Activated T-cell treated with anti-CD3 and anti-CD28 coated beads, Interleukin-2, amount 50 U/mL, for 24 hours (primary cell): ENCODE measurements around the gene YEATS2.

Source experiments
- DNase-seq: peaks from one replicate; pipeline ENCODE4 v3.0.0-alpha.2; 2020
- H3K27ac Mint-ChIP-seq: 2 replicates; pipeline ENCODE4 v1.8.0; 2020; ENCODE audit warnings: mild to moderate bottlenecking, mixed read lengths
- H3K27me3 Mint-ChIP-seq: 2 replicates; pipeline ENCODE4 v1.8.0; 2020; ENCODE audit warnings: mixed read lengths
- H3K36me3 Mint-ChIP-seq: 2 replicates; pipeline ENCODE4 v1.8.0; 2020; ENCODE audit warnings: low read depth, mixed read lengths
- H3K4me1 Mint-ChIP-seq: 2 replicates; pipeline ENCODE4 v1.8.0; 2020; ENCODE audit warnings: low read depth, mixed read lengths
- H3K4me3 Mint-ChIP-seq: 2 replicates; pipeline ENCODE4 v1.8.0; 2020; ENCODE audit warnings: mild to moderate bottlenecking, moderate library complexity, mixed read lengths
- H3K9me3 Mint-ChIP-seq: 2 replicates; pipeline ENCODE4 v1.8.0; 2020; ENCODE audit warnings: mixed read lengths

Gene YEATS2

DNA sequence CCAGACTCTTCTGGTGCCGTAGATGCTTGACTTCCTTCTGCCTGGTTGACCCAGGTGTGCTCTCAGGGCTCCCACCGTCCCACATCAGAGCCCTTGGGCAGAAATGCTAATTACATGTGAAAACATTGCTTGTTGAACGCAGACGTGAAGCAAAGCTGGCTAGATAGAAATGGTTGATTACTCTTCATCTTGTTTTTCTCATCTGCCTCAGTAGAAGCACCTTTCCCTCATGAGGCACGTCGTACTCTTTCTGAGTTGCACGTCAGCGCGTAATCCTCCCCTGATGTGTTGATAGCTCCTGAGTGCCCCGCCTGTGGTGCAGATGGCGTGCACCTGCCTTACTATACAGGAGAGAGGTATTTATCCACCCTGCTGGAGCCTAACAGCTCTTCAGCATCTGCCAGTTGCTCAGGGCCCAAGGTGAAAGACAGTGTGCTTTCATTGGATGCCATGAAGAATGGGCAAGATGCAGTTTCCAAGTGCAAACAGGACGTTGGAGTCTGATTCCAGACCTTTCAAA is 109.7 kb downstream of the YEATS2 start:
- H3K4me3 Mint-ChIP-seq = no peak overlapping the region
- H3K27ac Mint-ChIP-seq = peak overlapping the region; percentile 35
- DNase-seq = no peak
- H3K4me1 Mint-ChIP-seq = no peaks in the 10 kb centered on the region
- H3K36me3 Mint-ChIP-seq = peaks cover 99% of the 10 kb centered on the region
- no peaks in the 10 kb centered on the region for H3K9me3 Mint-ChIP-seq
- H3K27me3 Mint-ChIP-seq = no peaks in the 10 kb centered on the region

DNA sequence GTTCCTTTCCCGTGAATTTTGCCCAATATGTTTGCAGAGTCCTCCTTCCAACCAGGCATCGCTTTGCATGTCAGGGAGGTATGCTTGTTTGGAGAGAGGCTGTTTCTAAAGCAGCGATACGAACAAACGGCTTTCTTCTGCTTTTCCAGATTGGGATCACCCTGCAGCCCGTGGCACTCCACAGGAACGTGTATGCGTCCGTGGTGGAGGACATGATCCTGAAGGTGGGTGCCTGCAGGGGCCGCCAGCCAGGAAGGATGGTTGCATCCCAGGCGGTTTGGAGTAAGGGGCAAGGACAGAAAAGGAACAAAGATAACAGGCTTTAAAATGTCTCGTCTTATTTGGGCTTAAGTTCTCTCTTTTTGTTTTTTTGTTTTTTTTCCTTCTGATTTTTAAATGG is 110.3 kb downstream of the YEATS2 start:
- H3K27me3 Mint-ChIP-seq = no peaks in the 10 kb centered on the region
- H3K4me1 Mint-ChIP-seq = no peaks in the 10 kb centered on the region
- no peaks in the 10 kb centered on the region for H3K9me3 Mint-ChIP-seq
- no peak overlapping the region for H3K4me3 Mint-ChIP-seq
- no peak for DNase-seq
- H3K27ac Mint-ChIP-seq = no peak overlapping the region
- H3K36me3 Mint-ChIP-seq = peaks cover 99% of the 10 kb centered on the region

DNA sequence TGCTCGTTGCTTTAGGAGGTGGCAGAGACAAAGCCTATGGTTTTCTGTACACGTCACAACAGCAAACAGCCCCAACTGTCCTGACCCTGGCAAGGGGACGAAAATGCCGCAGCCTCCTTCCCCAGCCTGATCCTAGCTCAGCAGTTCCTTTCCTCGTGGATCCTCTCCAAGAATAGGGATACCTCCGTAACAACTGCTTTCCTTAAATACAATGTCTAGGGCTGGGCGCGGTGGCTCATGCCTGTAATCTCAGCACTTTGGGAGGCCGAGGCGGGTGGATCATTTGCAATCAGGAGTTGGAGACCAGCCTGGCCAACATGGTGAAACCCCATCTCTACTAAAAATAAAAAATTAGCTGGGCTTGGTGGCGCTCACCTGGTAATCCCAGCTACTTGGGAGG is 110.8 kb downstream of the YEATS2 start:
- no peaks in the 10 kb centered on the region for H3K27me3 Mint-ChIP-seq
- H3K4me1 Mint-ChIP-seq = no peaks in the 10 kb centered on the region
- peaks cover 99% of the 10 kb centered on the region for H3K36me3 Mint-ChIP-seq
- no peak overlapping the region for H3K4me3 Mint-ChIP-seq
- no peaks in the 10 kb centered on the region for H3K9me3 Mint-ChIP-seq
- no peak for DNase-seq
- H3K27ac Mint-ChIP-seq = no peak overlapping the region

DNA sequence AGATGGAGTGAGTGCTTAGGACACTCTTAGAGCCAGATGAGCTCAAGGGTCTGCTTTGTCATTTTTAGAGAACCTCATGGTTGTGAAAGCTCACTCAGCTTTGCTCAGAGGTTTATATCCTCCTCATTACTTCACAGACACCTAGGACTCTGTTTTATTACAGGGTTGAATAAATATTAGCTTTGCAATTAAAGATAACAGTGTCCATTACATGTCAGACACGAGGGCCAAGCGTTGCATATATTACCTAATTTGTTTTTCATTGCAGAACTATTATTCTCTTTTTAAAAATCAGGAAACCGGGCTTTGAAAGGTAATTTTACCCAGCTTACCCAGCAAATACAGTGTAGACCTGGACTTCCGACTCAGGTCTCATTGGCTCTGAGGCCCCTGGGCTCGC is 111.7 kb downstream of the YEATS2 start:
- Mint-ChIP-seq H3K27ac (no peak overlapping the region), H3K4me3 (no peak overlapping the region), H3K4me1 (peaks cover under 1% of the 10 kb centered on the region), H3K27me3 (no peaks in the 10 kb centered on the region), H3K36me3 (peaks cover 91% of the 10 kb centered on the region), H3K9me3 (no peaks in the 10 kb centered on the region)
- DNase-seq = no peak

DNA sequence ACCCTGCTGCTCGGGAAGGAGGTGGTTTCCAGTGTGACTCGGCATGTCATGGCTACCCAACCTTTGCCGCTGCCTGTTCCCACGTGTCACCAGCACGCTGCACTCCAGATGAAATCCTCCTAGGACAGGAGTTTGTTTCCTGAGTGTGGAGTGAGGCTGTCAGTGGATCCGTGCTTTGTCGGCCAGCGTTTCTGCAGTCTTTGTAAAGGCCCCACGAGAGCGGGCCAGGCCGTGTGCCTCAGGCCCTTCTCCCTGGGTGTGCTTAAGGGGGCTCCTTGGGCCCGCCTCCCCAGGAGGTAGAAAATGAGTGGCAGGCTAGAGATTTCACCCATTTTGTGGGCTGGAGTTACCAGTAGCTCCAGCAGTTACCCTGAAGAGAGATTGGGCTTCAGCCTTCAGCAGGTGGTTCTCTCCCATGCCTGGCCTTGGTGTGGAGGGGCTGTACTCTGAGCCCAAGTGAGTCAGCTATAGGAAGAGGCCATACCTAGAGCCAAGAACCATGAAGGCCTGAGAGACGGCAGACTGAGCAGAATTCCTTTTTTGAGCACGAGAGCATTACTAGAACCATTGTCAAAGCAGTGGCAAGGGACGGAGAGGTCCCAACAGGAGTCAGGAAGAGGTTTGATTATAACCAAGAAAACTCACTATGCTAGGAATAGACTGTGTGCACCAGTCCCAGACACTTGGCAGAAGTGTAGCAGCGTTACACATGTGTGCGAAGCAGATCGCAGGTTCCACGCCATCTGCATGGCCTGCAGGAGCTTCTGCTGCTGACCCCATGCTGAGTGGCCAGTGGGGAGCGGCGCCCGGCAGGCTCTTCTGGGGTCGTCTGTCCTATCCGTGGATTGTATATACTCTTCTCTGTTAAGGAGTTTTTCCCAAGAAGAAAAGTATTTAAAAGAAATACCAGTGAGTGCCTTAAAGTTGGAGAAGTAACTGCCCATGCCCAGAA is 113.3 kb downstream of the YEATS2 start:
- Mint-ChIP-seq H3K27me3 (no peaks in the 10 kb centered on the region), H3K27ac (peak overlapping the region; percentile 6), H3K9me3 (no peaks in the 10 kb centered on the region), H3K4me1 (peaks cover 13% of the 10 kb centered on the region), H3K36me3 (peaks cover 88% of the 10 kb centered on the region), H3K4me3 (no peak overlapping the region)
- DNase-seq = peak; percentile 11

DNA sequence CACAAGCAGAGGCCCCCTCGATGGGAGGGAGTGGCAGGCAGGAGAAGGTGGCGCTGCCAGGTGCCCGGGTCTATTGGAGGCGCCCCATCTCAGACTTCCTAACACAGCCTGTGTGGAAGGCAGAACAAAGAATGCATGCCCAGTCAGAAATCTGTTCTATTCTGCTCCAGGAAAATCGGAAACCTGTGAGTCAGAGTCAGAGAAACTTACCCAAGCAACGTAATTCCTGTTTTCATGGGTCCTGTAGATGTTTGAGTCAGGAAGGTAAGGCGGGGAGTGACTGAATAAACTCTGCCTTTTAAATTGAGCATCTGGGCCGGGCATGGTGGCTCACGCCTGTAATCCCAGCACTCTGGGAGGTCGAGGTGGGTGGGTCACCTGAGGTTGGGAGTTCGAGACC is 114.0 kb downstream of the YEATS2 start:
- Mint-ChIP-seq H3K9me3 (no peaks in the 10 kb centered on the region), H3K4me1 (peaks cover 16% of the 10 kb centered on the region), H3K4me3 (no peak overlapping the region), H3K27me3 (no peaks in the 10 kb centered on the region), H3K36me3 (peaks cover 88% of the 10 kb centered on the region), H3K27ac (no peak overlapping the region)
- peak; percentile 25 for DNase-seq

DNA sequence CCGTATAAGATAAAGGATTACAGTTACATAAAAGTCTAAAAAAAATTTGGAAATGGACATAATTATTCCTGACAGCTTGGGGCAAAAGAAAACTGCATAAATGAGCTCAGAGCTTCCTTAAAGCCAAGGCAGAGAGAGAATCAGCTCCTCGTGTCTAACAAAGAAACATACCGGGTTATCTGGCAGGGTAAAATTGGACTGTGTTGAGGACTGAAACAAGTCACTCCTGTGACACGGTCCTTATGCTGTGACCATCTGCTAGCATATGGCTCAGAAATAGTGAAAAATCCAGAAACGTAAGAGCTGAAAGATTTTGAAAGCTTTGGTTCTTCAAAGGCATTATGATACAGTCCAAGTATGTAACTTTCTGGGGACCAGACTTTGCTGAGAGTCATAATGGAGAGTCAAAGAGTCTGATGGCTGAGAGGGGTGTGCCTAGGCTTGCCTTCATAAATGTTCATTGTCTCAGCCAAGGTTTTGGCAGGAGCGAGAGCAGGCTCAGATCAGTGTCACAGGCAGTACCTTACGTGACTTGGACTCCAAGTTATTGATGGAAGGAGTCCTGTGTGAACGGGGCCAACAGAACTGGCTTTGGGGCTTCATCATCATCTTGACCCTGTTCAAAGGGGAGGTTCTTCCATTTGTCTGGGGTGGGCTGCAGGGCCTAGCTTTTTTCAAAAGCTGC is 115.3 kb downstream of the YEATS2 start:
- peaks cover 82% of the 10 kb centered on the region for H3K36me3 Mint-ChIP-seq
- H3K9me3 Mint-ChIP-seq = no peaks in the 10 kb centered on the region
- DNase-seq = no peak
- H3K27ac Mint-ChIP-seq = peak overlapping the region; percentile 65
- H3K4me1 Mint-ChIP-seq = peaks cover 16% of the 10 kb centered on the region
- no peaks in the 10 kb centered on the region for H3K27me3 Mint-ChIP-seq
- H3K4me3 Mint-ChIP-seq = no peak overlapping the region

DNA sequence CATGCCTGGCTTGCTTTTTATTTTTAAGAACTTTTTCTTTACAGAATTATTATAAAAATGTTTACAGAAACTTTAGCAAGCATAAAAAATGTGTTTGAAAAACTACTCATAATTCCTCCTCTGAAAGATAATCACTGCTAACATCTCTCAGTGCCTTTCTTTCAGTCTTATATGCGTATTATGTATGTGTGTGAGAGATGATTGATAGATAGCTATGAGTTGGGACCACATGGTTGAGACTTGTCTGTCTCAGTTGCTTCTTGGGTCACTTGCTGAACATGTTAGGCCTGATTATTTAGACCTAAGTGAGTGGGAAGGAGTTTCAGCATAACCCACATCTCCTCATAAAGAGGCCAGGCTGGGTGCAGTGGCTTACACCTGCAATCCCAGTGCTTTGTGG is 116.6 kb downstream of the YEATS2 start:
- Mint-ChIP-seq H3K4me3 (no peak overlapping the region), H3K9me3 (no peaks in the 10 kb centered on the region), H3K27ac (peak overlapping the region; percentile 3), H3K36me3 (peaks cover 72% of the 10 kb centered on the region), H3K27me3 (no peaks in the 10 kb centered on the region), H3K4me1 (peaks cover 16% of the 10 kb centered on the region)
- no peak for DNase-seq

DNA sequence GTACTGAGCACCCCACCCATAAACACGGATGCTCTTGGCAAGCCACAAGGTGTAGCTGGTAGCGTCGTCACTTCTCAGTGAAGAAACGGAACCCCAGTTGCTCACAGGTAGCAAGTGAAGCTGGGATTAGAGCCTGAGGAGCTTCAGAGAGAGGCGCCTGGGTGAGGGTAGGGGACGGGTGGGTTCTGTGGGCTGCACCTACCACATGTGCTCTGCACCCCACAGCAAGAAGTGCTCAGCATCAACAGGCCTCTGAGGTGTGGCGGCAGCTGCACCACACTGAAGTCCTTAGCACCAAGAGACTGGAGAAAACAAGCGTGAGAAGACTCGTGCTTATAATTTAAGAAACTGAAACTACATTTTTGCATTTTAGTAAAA is 118.0 kb downstream of the YEATS2 start:
- H3K27me3 Mint-ChIP-seq = no peaks in the 10 kb centered on the region
- no peaks in the 10 kb centered on the region for H3K9me3 Mint-ChIP-seq
- H3K4me3 Mint-ChIP-seq = no peak overlapping the region
- H3K27ac Mint-ChIP-seq = peak overlapping the region; percentile 3
- peaks cover 16% of the 10 kb centered on the region for H3K4me1 Mint-ChIP-seq
- DNase-seq = peak; percentile 34
- H3K36me3 Mint-ChIP-seq = peaks cover 63% of the 10 kb centered on the region

DNA sequence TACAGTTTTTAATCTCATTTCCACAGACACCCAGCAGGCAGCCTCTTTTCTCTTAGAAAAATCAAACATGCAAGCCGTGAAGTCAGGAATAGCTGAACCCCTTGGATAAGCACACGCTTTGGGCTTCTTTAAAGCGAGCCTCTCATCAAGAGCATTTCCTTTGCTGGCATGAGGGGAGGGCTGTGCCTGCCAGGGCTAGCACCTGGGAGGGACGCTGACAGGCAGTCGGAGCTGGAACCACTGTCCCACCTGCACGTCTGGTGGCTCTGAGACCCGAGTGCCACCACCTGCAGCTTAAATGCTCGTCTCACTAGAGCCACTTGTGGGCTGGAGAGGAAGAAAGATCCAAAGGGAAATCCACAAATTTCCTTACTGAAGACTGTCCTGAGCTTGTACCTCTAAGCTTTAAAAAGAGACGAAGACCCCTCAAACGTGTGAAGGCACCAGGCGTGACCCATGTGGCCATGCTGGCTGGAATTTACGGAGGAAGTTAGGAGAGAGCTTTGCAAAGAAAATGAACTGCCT is 118.4 kb downstream of the YEATS2 start:
- Mint-ChIP-seq H3K27ac (peak overlapping the region; percentile 3), H3K4me3 (no peak overlapping the region), H3K27me3 (no peaks in the 10 kb centered on the region), H3K36me3 (peaks cover 58% of the 10 kb centered on the region), H3K9me3 (no peaks in the 10 kb centered on the region), H3K4me1 (peaks cover 16% of the 10 kb centered on the region)
- DNase-seq = peak; percentile 31

DNA sequence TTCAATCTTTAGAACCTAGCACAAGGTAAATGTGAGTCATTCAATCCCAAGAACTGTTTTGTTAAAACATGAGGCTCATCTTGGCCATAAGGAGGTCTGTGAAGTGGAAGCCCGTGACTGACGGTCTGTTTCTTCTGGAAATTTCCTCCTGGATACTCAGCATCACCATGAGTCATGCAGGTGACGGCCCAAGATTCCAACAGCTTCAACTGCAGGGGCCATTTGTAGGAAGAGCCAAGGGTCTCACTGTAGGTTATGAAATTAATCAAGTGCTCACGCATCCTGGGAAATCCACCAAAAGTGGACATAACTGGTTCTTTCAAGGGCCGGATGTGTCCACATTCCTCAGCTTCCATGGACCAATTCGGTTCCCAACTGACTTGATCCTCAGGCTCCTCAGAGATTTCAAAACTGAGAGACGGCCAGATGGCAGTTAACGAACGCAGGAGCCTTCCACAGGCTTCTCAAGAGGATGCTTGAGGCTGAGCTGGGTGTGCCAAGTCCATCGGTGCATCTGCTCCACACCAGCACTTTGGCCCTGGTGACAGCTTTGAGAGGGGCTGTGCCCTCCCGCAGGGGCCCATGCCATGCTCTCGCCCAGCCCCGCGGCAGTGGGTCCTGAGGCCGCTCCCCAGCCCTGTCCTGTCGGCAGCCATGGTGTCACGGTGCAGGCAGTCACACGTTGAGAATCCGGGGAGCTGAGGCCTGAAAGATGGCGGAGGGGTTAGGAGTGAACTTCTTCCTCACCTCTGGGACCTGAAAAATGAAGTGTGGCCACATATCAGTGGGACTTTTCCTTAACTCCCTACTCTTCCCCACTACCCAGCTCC is 119.3 kb downstream of the YEATS2 start:
- H3K9me3 Mint-ChIP-seq = no peaks in the 10 kb centered on the region
- H3K4me1 Mint-ChIP-seq = peaks cover 16% of the 10 kb centered on the region
- H3K27me3 Mint-ChIP-seq = no peaks in the 10 kb centered on the region
- peak; percentile 27 for DNase-seq
- H3K27ac Mint-ChIP-seq = no peak overlapping the region
- H3K4me3 Mint-ChIP-seq = no peak overlapping the region
- peaks cover 52% of the 10 kb centered on the region for H3K36me3 Mint-ChIP-seq

DNA sequence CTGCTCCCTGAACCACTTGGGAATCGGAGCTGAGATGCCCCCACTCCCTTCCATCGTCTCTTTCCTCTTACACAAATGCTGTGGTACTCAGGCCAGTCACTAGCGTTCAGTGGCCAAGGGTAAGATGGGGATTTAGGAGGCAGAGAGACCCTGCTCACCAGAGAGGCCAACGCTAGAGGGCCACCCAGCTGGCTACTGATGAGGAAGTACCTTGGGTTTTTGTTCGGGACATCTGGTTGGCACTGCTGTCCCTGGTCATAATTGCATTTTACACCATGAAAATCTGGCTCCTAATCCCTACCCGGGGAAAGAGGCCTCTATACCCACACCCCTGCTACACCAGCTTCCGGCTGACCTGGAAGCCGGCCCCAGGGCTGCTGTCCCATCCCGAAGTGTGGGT is 120.0 kb downstream of the YEATS2 start:
- Mint-ChIP-seq H3K27ac (peak overlapping the region; percentile 20), H3K4me3 (no peak overlapping the region), H3K27me3 (no peaks in the 10 kb centered on the region), H3K4me1 (peaks cover 16% of the 10 kb centered on the region), H3K9me3 (no peaks in the 10 kb centered on the region), H3K36me3 (peaks cover 44% of the 10 kb centered on the region)
- peak; percentile 20 for DNase-seq

DNA sequence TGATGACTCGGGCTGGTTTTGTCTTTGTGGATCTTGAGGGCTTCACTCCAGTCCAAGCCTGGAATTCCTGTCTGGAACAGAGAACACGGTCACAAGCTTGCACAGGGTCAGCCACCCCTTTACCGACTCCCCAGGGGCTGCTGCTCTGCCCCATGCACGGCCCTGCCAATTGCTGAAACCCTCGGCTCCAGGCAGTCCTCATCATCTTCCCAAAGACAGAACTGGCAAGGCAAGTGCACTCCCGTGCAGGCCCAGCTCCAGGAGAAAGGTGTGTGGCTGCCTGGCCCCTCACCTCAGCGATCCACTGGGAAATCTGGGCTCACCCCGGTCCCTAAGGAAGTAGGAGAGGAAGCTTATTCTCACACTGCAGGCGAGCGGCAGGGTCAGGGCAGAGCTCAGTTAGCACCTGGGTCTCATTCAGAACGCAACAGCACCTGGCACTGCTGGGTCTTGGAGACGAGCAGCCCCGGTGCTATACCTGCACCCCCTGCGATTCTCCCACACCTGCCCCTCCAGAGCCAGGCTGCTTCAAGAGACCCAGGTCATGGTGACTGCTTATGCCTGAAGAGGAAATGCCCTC is 120.5 kb downstream of the YEATS2 start:
- no peaks in the 10 kb centered on the region for H3K27me3 Mint-ChIP-seq
- peaks cover 16% of the 10 kb centered on the region for H3K4me1 Mint-ChIP-seq
- H3K36me3 Mint-ChIP-seq = peaks cover 40% of the 10 kb centered on the region
- H3K4me3 Mint-ChIP-seq = no peak overlapping the region
- peak overlapping the region; percentile 14 for H3K27ac Mint-ChIP-seq
- peak; percentile 24 for DNase-seq
- H3K9me3 Mint-ChIP-seq = no peaks in the 10 kb centered on the region
